NCI-H146 treated with DMSO at 0.1 percent for 48 hours (cell line): Measurements from ENCODE around the gene MAML3.

Experiments
- DNase-seq: peaks from one replicate; lab custom pipeline; 2025; ENCODE audit not compliant: unreplicated experiment; lab: John Stamatoyannopoulos, UW

MAML3 gene

DNA sequence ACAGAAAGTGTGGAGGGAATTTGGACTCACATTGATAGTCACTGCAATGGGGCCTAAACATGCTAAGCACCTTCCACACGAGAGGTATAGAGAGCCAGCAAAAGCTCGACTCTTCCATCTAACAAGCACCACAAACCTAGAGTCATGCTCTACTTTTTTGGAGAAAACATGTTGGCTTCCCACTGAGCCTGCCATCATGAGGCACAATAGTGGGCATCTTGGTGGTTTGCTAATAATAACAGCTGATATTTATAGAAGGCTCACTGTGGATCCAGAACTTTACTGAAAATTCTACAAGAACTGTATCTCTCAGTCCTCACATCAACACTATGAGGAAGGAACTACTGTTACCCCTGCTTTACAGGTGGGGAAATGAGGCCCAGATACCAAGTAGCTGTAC, 26.6 kb downstream of the MAML3 start:
- no peak for DNase-seq

DNA sequence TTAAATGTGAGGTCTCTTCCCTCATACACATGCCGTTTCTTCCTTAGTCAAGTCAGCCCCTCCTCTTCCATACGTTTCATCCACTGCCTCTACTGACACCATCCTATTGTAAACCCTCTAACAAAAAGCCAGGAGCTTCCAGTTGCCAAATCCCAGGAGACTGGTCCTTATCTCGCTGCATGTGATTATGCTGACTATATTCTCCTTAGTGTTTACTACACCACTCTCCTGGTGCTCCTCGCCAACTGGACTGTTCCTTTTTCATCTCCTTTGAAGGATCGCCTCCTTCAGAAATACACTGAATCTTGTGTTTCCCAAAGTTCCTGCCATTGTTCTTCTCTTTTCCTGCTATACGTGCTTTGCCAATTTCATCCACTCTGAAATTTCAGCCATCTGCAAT, 27.7 kb downstream of the MAML3 start:
- no peak for DNase-seq

DNA sequence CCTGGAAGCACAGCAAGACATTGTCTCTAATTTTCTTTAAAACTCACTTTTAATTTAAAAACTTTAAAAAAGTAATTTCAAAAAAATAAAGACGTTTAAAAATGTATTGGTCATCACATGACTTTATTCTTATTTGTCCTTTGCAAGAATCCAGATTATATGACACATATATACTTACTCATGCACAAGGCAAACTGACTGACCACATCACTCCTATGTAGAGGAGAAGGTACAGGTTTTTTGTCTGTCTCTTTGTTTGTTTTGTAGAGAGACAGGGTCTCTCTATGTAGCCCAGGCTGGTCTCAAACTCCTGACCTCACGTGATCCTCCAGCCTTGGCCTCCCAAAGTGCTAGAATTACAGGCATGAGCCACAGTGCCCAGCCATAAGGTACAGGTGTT, 28.6 kb downstream of the MAML3 start:
- no peak for DNase-seq

DNA sequence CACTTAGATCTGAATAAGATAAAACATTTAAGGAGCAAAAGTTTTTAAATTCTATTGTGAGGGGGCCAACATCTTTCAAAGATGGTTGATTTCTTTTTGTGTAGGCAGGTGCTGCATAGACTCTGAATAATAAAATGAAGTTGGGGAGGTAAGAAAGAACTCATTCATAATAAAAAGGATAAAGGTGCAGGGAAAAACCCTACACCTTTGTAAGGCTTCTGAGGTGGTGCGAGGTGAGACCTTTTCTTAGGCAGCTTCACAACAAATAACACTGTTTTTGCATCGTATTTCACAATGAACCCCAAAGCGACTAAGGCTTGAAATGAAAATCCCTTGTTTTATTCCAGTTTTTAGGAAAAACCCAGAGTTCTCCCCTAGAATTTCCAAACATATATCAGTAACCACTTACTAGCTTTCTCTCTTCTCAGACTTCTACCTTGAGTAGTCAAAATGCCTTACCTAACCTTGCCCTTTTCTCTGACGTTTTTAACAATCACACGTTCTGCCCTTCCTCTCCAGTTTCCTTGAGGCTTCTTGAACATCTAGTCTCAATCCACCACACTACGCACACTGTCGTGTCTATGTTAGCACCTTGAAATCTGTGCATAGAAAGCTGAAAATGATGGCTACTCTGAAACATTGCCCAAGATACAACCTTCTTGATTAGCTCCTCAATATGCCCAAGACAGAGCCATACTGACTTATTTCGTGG, 30.2 kb downstream of the MAML3 start:
- no peak for DNase-seq

DNA sequence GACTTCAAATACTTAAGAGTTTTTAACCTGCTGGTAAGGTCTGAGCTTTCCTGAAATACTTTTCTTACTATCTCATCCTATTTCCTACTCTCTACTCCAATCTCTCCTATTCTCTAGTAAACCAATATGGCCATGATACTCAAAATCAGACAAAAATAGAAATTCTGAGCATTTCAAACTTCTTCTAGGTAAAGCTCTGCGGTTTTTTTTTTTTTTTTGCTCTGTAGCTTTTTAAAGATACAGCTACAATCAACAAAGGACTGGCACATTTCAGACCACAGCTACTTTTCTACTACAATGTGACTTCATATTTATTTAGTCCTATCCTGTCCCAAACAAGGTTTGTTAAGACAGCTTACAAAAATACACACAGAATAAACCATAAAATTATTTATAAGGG, 31.1 kb downstream of the MAML3 start:
- no peak for DNase-seq

DNA sequence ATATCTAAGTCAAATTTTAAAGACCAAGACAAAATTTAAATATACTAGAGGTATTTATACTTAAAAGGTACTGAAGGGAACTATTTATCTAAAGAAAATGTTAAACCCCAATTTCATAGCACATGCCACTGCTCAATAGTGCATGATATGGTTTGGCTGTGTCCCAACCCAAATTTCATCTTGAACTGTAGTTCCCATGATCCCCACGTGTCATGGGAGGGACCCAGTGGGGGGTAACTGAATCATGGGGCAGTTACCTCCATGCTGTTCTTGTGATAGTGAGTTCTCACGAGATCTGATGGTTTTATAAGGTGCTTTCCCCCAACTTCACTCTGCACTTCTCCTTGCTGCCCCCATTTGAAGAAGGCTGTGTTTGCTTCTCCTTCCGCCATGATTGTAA, 32.3 kb downstream of the MAML3 start:
- no peak for DNase-seq

DNA sequence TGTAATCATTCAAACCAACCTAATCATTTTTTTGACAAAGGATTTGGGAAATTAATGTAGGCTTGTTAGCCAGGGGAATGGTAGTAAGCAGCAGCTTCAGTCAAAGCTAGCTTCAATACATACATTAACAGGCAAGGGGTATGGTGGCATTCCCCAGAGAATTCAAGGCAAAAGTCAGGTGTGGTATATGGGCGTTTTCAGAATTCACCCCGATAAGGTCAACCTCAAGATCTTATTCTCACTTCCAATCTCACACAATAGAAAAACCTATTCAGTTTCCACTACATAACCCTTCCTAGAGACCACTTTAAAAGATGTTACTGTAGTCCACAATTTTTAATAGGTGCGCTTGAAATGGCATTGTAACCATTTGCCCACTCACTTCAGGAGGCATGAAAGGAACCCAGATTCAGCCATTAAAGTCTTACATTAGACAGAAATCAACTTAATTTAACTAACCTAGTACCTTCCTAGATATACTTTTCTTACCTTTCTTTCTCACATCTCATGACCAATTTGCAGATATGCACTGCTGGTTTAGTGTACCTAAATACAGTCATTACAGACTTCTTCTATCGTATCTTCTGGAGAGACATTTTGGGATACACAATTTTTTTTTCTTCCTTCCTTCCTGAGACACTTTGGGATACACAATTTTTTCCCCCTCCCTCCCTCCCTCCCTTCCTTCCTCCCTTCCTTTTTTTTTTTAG, 34.9 kb downstream of the MAML3 start:
- no peak for DNase-seq

DNA sequence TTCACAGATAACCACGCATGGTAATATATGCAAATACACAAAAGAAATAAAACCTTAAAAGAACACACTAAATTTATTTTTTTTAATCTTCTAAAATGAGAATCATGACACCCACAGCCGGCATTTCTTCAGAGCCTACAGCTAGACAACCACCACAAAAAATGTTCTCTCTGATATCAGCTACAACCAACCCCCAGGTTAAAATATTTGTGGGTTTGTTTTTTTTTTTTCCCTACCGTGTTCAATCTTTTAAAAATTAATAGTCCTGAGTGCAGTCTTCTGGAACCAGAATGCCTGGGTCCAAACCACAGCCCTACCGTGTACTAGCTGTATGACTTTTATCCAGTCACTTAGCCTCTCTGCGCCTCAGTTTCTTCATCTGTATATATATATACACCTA, 36.0 kb downstream of the MAML3 start:
- DNase-seq = no peak

DNA sequence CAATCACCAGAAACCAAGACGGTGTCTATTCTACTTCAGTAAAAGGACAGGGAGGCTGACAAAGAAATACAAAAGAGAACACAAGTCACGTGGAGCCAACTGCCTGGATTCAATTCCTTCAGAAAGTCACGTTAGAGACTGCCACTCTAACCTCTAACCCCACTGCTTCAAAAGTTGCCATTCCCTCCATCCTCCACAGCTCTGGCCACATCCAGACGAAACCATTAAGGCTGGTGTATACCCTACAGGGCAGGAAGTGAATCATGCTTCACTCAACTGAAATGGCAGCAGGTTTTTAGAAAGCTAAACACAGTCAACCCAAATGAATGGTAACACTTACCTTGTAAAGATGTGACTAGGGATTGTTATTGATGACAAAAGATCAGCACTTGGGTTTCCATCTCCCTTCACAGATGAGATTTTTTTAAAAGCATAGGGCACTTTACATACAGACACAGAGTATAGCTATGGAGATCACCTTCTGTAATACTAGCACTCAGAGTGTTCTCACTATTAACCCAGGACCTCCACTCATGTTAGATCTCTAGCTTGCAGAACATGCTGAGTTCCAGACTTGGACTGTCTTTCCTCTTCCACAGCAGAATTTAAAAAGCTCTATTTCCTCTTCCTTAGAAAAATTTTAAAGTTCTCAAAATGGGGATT, 37.4 kb downstream of the MAML3 start:
- DNase-seq = peak; percentile 20

DNA sequence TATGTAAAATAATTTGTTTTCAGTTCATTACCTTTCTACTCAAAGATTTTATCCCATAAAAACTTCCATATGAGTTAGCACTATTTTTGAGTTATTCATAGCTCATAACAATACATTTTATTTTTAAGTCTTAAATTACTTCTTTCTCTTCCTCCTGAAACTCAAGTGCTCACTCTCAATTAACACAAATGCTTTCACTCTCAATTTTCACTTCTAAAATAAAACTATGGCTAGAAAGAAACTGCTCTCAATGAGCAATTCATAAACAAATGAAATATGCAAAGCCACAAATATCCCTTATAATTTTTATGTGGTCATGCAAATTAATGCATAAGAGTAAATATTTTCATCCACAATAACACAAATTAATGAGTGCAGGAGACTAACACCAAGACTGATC, 38.8 kb downstream of the MAML3 start:
- no peak for DNase-seq

DNA sequence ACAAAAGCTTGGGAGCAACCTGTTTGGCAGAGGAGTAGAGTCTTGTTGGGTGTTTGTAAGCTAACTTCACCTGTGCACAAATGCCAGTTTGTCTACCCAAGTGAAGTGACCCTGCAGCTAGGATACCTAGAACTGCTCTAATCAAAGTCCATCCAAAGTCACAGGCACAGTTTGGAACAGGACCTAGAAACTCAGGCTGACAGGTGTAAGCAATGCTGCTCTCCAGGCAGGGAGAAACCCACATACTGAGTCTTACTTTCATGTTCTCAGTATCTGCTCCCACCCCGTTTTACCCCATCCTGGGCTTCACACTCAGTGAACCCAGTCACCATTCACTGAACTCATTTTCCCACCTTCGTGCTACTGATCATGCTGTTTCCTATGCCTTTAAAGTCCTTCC, 40.3 kb downstream of the MAML3 start:
- no peak for DNase-seq

DNA sequence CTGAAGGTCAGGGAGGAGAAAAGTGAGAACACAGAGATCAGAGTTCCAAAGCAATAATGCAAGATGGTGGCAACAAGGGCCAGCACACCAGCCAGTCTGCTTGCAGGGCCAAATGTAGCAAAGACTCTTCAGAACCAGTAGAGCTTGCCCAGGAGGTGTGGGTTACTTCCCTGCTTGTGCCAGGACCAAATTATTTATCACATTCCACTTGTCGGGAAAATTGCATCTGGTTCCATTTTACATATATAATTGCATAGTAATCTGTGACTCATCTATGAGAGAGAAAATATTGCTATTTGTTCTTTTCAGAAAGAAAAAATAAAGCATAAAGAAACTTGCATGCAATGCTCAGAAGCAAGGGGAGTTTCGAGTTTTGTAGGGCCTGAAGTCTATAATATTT, 41.4 kb downstream of the MAML3 start:
- no peak for DNase-seq

DNA sequence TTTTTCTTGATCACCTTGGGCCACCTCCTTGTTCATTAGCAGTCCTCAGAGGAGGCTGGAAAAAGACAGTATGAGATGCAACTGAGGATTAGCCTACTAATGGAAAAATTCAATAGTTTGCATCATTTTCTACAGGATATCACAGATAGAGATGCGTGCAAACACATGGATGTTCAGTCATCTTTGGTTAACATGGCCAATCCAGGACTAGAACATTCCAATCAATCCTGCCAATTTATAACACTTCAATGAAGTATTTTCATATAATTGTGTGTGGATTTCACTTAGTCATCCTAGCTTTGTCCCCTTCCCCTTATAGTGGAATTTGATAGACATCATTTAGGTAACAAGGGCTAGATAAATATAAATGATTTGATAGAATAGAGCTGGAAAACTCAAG, 42.7 kb downstream of the MAML3 start:
- DNase-seq = no peak

DNA sequence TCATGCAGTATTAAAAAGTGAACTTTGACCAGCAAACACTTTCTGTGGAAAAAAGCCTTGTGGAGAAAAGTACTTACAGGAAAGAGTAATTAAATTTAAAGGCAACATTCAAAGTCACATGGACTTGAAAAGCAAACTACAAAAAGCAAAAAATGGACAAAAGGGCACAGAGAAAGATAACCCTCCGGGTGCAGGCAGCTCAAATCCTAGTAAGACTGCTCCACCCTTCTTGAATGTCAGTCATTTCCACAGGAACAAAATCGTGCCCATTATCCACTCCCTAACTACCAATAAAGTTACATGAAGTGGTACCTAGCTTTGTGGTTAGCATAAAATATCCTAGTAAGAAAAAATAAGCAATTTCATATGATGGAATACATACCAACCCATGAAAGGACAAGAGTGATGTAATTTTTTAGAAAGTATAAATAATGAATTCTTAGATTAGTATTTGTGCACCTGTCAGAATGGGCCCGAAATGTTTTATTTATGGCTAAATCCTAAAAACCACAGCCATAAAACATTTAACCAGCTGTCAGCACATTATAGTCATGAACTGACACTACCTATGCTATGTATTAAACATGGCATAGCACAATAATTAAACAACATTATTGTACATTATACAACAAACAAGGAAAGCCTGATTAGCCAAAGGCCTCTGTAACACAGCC, 43.3 kb downstream of the MAML3 start:
- DNase-seq = no peak

DNA sequence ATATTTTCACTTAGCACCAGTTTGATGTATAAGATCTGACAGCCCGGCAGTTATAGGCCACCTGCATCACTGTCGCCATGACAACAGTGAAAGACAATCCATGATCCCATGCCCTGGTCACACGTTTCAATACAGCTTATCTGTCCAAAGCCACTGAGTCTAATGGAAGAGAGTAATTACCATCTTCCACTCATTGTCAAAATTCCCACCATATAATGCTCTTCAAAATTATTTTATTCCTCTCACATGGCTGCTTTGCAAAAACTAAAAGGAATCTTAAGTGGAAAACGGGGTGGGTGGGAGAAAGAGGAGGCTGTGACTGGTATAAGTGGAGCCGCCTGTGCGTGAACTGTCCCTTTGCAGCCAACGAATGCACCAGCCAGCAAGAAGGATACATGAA, 44.2 kb downstream of the MAML3 start:
- peak; percentile 49 for DNase-seq

DNA sequence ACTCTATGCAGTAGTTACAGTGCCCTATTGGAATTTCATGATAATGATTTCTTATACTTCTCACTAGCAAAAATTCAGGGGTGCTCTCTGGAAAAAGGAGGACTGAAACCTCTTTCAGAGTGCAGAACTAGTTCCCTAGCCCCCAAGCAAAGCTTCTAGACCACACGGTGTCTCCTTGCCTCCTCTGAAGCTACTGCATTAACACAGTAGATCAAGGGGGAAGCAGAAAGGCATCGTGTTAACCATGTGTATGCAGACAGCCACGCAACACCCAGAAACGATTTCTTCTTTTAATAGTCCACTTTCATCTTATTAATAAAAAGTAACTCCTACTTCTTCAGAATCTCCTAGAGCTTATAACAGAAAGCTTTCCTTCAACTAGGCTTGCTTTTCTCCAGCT, 44.7 kb downstream of the MAML3 start:
- DNase-seq = no peak

DNA sequence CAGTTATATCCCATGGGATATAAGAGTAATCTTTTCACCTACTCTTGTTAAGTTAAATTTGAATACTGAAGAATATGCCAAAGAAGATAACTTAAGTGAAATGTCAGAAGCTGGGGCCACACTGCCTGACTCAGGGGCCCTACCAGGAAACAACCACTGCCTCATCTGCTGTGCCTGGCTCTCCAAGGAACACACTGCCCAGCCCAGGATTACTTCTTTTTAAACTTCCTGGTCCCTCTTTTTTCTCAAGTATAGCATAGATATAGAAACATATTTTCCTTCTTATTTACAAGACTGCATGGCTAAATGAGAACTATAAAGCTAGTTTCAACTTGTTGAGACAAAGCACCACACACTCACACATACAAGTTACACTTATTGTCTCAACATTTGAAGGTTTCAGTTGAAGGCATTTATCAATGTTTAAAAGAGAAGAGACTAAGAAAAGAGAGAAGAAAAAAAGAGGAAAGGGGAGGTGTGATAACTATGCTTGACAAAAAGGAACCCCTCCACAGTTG, 45.2 kb downstream of the MAML3 start:
- no peak for DNase-seq

DNA sequence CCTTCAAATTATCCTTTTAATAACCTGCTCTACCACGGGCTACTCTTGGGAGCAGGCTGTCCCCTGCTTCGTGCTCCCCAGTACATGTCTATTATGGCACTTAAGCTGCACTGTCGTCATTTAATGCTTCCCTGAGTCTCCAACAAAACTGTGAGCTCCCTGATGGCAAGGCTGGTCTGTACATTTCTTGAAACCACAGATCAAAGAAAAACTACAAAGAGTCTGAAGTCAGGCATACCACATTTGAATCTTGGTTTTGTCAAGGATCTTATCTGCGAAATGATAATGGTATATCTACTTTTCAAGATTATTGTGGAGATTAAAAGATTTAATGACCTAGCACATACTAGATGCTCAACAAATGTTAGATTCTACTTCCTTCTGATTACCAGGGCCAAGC, 45.7 kb downstream of the MAML3 start:
- no peak for DNase-seq

DNA sequence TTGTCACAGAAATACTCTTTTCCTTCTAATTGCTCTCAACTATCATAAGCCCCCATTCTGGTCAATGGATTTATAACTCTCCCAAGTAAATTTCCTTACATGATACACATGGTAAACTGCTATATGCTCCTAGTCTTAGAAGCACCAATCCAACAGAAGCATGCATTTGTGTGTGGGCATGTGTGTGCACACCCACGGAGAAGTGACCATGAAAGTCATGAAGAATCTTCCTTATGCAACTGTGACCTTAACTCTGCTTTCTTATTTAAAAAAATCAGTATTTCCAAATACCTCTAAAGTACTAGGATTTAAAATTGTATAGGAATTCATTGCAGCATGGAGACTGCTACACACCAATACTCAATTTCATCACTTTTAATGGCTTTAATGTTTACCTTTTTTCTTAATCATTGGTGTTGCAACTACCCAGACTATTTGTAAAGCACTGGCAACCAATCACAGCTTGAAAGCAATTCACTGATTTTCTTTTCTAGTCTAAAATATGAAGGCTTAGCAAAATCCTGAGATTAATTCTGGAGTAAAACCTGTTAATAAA, 47.6 kb downstream of the MAML3 start:
- no peak for DNase-seq

DNA sequence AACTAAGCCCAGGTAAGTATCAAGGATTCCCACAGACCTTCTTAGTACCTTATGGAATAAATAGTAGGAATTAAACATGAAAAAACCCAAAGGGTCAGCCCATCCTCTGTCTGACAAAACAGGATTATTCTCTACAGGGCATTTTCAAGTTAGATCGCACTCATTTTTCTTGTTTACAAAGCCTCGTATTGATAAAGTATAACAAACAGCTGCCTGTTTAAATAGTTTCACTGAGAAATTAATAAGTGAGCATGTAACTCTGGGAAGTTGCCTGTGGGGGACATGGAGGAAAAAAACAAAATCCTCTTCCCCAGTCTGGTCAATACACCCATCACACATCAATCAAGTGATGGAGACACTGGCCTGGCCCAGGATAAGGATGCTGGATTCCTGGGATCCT, 48.5 kb downstream of the MAML3 start:
- DNase-seq = no peak

DNA sequence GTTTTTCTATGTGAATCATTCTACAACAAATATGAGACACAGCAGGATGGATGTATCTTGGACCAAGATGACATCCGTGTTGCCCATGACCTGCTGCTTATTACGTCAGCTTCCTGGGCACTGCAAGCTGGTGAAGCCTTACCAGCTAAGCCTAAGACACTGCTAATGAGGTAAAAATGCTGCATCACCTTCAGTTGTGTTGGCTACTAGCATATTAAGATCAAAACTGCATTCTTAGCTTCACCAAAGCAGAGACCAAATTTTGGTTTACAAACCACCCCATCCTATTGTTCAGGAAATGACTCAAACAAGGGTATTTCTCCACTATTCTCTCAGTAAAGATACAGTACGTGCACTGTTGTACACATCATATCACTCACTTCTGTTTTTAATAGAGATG, 50.3 kb downstream of the MAML3 start:
- DNase-seq = no peak
